Ovary (tissue), 3 donors: Measurements from ENCODE around the gene ROBO1.

Experiments used
- CTCF ChIP-seq, 3 donors: fragments of 450-650 bp in 2 of 3; fragments of 200-600 bp in 1 of 3; IDR thresholded peaks; one replicate each; pipeline versions ENCODE4 v1.5.1 to v1.8.0; 2016 to 2022; ENCODE audit warnings: antibody characterized with exemption in 3 of 3, mild to moderate bottlenecking in 1 of 3
- EP300 ChIP-seq: sonication (generic); formaldehyde crosslinking; IDR thresholded peaks from one replicate; pipeline ENCODE4 v1.6.1; 2017; ENCODE audit warnings: antibody characterized with exemption
- POLR2A ChIP-seq: fragments of 450-650 bp; IDR thresholded peaks from one replicate; pipeline ENCODE4 v1.6.1; 2017; ENCODE audit warnings: antibody characterized with exemption, mild to moderate bottlenecking, moderate library complexity
- donor health status: DM: no; HTN: no; CAD: no.

GRCh38 chr3:78689378-78689777 is 1078.4 kb downstream of the ROBO1 start:
- TF ChIP-seq CTCF (IDR thresholded peaks at IDR 0.05), result no peak
- TF ChIP-seq POLR2A, result no peak
- no peak for TF ChIP-seq EP300
